Umbilical cord (tissue), 1 donor: Measurements from ENCODE around the gene HS2ST1. TPM values are rescaled to one million over a fixed set of nuclear protein-coding genes. Genes with fewer than 3 reads are reported as not detected.

Experiments used
- total RNA-seq: library from RNA; depleted of rRNA; stranded (reverse); fragments of >200 nt; gene quantifications from one replicate; pipeline ENCODE4 v1.2.3, GENCODE V29; 2014; ENCODE audit warnings: low replicate concordance; ENCODE audit not compliant: insufficient read depth

The HS2ST1 gene
- total RNA-seq, 1 donor from 2014 or later, result 18.8 TPM

Other genes starting within 250 kb of the HS2ST1 start
- gene SH3GLB1, start 210.1 kb upstream of the HS2ST1 start, total RNA-seq, result 56.1 TPM
- 154 TPM for gene SELENOF, start 509 bp upstream of the HS2ST1 start, total RNA-seq